A204.1 (cell line): ENCODE data around the gene AK5.

ENCODE experiments used
- FAIRE-seq: peaks from 2 replicates; lab custom pipeline; 2012; peaks lifted over from hg19 to GRCh38; lab: Jason Lieb, UNC

AK5 gene, protein sequence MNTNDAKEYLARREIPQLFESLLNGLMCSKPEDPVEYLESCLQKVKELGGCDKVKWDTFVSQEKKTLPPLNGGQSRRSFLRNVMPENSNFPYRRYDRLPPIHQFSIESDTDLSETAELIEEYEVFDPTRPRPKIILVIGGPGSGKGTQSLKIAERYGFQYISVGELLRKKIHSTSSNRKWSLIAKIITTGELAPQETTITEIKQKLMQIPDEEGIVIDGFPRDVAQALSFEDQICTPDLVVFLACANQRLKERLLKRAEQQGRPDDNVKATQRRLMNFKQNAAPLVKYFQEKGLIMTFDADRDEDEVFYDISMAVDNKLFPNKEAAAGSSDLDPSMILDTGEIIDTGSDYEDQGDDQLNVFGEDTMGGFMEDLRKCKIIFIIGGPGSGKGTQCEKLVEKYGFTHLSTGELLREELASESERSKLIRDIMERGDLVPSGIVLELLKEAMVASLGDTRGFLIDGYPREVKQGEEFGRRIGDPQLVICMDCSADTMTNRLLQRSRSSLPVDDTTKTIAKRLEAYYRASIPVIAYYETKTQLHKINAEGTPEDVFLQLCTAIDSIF

DNA sequence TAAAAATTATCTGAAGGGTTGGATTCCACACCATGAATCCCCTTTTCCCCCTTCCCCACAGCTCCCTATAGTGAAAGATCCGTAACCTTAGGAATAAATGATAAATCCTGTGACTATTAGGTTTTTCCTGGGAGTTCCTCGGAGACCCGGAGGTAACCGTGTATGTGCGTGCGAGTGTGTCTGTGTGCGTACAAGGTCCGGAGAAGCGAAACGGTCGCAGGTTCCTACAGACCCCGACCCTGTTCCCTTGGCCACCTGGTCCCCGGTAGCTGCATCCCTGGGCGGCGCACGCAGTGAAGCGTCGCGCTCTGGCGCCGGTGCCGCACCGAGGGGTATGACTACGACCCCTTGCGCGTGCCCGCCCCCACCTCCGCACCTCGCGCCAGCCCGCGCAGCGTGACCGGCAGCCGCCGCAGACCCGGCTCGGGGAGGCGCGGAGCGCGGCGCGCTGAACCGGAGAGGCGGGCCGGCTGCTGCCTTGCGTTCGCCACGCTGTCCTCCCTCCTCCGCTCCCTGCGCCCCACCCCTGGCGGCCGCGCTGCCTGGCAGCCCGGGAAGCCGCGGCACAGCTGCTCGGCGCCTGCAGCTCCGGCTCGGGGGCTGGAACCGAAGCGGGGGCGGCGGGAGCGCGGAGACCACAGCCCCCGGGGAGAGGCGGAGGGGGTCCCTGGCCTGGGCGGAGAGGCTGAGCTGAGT is at the start of gene AK5:
Gene AK5, plus strand, starts transcription at position 529 of the 696 bp plus-strand sequence. CDS start 295 bp downstream, outside the sequence.
- no peak for FAIRE-seq

GRCh38 chr1:77232829-77233228 is 49.0 kb upstream of the AK5 start:
- no peak for FAIRE-seq

GRCh38 chr1:77234096-77234495 is 47.7 kb upstream of the AK5 start:
- FAIRE-seq: no peak

- no peak for FAIRE-seq
Observed at GRCh38 chr1:77234943-77235342, 46.9 kb upstream of the AK5 start.

GRCh38 chr1:77238462-77238861 is 43.4 kb upstream of the AK5 start:
- FAIRE-seq: no peak

DNA sequence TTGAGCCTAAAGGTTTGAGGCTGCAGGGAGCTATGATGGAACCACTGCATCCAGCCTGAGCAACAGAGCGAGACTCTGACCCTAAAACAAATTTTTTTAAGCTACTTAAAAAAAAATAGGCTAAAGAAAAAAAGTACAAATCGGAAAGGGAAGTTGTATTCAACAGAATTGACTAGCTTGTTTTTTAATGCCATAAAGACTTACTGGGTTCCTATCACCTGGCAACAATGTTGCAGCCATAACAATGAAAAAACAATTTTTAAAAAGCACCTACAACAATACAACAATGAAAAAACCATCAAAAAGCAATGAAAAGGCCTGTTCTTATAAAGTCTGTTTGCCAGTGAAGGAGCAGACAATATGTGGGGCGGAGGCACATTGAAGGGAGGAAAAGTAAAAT is 42.5 kb upstream of the AK5 start:
- no peak for FAIRE-seq

DNA sequence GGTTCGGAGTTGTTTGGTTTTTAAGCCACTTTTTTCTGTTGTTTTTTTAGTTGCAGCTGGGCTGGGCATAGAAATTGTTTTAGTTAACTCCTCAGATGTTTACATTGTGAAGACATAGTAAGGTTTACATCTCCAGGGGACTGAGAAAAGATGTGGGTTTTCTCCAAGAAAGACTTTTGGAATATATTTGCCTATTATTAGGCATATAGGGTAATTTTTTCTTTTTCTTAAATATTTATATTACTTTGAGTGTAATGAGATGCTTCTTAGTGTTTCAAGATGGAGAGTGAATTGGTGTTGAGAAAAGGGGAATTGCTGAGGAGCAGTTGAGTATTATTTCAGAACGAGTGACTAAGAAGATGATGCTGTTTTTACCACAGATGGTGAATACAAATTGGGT is 36.0 kb upstream of the AK5 start:
- FAIRE-seq: no peak

- FAIRE-seq: no peak
Observed at GRCh38 chr1:77250126-77250525, 31.7 kb upstream of the AK5 start.

DNA sequence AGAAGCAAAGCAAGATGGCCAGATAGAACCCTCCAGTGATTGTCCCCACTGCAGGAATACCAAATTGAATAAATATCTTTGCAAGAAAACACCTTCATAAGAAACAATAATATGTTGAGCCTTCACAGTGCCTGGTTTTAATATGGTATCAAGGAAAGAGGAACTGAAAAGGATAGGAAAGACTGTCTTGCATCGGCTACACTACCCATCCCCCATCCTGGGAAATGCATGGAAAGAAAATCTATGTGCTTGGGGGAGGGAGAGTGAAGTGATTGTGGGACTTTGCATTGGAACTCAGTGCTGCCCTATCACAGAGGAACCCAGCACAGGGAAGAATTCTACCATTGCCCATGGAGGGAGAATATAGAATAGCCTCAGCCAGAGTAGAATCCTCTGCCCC is 28.6 kb upstream of the AK5 start:
- no peak for FAIRE-seq

GRCh38 chr1:77263708-77264107 is 18.1 kb upstream of the AK5 start:
- FAIRE-seq: no peak

GRCh38 chr1:77265180-77265579 is 16.6 kb upstream of the AK5 start:
- FAIRE-seq: no peak

- FAIRE-seq: no peak
Observed at GRCh38 chr1:77267035-77267434, 14.8 kb upstream of the AK5 start.

- FAIRE-seq: no peak
Observed at GRCh38 chr1:77271852-77272580, 9.8 kb upstream of the AK5 start.

DNA sequence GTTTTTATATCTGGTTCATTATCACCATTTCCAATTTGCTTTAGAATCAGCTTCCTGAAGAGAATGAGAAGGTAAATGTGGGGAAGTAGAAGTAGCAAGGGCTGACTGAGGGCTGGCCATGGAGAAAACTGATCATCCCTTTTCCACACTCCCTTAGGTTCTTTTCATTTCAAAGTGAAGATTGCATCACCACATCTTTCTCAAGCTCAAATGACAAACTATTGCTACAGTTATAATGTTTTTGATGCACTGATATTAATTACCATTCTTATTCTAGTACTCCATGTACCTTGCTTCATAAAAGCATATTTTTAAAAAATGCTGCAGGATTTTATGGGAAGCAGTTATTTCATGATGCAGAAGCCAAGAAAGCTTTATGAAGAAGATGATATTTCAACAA is 7.9 kb upstream of the AK5 start:
- FAIRE-seq: no peak

DNA sequence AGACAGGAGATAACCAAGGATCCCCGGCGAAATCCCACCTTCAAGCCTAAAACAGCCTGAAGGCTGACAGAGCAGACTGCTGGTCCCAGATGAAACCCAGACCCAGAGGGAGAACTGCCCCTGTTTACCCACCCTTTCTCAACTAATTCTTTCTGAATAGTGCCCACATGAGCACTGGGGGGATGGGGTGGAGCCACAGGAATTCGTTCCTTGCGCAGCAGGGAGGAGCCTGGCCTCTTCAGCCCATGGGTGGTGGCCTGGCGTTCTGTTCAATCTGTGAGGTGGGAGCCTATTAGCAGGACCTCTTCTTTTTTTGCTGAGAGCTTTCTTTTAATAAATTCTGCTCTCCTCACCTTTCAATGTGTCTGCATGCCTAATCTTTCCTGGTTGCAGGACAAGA is 6.6 kb upstream of the AK5 start:
- FAIRE-seq: no peak

DNA sequence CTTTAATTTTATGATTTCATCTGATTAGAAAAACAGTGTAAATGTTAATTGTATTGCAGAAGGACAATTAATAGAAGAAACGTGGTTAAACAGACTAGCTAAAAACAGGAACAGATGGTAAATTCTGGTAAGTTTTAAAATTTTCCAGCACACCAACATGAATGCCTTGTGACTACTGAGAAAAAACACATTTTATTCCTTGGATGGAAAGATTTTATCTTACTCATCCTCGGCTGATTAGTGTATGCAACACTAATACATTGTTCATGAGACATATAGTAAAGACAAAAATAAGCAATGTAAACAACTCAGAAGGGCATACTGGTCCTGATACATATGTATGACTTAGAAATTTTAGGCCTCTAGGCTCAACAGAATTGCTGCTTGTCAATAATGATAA is 4.9 kb upstream of the AK5 start:
- no peak for FAIRE-seq

DNA sequence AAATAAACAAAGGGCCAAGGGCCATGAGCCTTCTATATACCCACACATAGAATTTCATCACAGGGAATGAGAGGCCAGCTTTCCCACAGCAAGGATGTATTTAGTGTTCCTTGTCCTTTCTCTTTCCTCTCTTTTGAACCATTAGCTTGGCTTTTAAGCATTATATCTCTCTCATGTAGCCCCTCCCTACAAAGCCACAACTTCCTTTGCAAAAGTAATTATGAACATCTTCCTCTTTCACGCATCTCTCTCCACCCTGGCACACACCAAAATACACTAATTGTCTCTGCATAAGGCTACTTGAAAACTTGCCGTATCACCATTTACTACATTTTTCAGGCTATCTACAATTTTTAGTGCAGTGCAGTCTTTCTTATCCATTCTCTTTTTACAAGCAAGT is 1.9 kb upstream of the AK5 start:
- FAIRE-seq: no peak

DNA sequence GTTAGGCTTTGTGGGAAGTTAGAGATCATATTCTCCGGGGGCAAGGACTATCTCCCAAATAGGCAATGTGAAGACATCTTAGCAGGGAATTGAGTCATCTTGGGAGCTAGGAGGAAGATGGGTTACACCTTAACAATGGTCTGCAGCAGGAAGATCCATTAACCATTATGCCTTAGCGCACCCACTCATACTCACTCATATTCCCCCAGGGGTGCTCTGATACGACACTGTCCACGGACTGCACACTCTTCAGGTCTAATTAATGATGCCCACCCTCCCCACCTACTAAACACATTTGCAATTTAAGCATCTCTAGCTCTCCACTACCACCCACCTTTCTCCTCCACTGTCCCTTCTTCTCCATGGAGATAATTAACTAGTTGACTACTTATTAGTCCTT is 857 bp upstream of the AK5 start:
- no peak for FAIRE-seq

DNA sequence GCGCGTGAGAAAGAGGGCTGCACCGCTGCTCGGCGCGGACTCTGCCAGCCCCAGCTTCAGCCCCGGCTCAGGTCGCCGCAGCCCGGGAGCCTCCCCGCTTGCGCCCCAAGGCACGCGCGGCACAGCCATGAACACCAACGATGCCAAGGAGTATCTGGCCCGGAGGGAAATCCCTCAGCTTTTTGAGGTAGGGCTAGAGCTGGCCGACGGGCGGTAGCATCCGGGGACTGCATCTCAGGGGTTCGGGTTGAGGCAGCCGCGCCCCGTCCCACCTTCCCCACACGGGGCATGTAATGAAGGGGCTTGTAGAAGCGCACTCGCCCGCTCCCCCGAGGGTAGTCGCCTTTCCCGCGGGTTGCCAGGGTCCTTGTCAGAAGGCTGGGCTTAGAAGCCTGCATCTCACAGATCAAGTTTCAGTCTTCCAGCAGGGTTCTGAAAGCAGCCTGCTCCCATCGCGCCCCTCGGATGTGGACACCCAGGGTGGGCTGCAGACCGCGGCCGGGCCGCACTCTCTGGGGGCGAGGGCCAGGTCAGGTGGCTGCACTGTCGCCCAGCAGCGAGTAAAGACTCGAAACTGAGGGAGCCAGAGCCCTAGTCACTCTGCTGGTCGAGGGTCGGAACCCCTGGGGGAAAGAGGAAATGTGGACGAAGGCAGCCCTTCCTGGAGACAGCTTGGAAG is 507 bp downstream of the AK5 start:
- no peak for FAIRE-seq

DNA sequence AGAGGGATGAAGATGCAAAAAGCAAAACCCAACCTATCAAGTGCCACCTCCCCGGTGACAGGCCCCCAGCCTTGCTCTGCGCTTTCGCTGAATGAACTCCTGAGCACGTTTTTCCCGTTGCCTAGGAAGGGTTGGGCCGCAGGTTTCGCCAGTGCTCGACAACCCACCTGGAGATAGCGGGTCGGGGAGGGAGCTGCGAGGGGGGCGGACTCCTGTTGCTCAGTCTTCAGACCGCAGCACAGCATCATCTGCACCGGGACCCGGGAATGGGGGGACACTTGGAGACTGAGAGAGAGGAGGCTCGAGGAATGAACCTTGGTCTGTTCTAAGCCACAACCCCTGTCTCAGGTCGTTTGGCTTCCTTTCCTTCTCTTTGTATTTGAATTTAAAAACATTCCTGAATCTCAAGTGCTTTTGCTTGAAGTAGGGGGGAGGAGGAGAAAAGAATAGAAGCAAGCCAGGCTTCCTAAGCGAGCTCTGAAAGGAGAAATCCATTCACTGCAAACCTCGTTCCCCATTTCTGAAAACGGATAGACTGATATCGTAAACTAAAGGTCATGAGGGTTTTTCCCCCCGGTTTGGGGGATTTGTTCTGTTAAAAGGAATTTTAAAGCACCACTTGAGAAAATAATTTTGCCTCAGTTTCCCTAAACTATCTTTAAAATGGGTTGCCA is 1.2 kb downstream of the AK5 start:
- FAIRE-seq: no peak

DNA sequence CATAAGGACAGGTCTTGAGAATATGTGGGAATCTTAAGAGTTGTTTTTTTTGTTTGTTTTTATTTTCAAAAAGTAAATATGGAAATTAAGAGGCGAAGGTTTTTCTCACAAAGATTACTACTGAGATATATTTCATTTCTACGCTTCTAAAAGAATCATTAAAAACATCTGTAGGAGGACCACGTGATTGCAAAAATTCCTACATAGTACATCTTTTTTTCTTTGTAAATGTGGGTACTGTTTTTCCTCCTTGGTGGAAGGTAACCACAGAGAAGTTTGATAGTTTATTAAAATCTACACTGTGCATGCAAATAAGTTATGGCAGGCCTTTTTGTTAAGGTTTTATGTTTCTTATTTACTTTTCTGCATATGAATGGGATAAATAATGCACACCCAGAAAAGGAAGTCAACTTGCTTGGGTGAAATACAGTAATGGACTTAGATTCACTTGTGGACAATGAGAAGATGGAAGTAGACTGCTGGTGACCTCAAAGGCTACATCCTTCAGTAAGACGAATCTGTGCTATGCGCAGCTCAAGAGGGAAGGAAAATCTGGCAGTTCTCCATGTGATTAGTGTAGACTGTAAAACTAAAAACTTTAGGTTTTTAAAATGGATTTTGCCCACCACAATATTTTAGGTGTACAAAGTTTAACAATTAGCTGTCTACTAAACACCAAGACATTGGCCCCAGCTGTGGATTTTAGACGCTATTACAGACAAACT is 2.0 kb downstream of the AK5 start:
- FAIRE-seq: no peak
